PFSK-1 (cell line): ENCODE measurements around the gene MYCBPAP.

Experiments
- POLR2AphosphoS5 ChIP-seq: IDR thresholded peaks from 2 replicates; pipeline ENCODE4 v1.6.1; 2012; ENCODE audit warnings: low read depth, mild to moderate bottlenecking, control low read depth, low read length, moderate library complexity
- SIN3A ChIP-seq: IDR thresholded peaks from 2 replicates; pipeline ENCODE4 v1.6.1; 2012; ENCODE audit warnings: mild to moderate bottlenecking, low read length, moderate library complexity, borderline replicate concordance; ENCODE audit not compliant: insufficient read depth
- TAF1 ChIP-seq: IDR thresholded peaks from 2 replicates; pipeline ENCODE4 v1.6.1; 2012; ENCODE audit warnings: low read length, control low read depth, borderline replicate concordance; ENCODE audit not compliant: insufficient read depth
- TF ChIP-seq, protein P1 (sequence below), 2 experiments: IDR thresholded peaks; 2 replicates each; pipeline versions ENCODE4 v1.6.1 to v1.8.0; 2011 to 2012; ENCODE audit warnings: low read depth in 2 of 2, low read length in 2 of 2, control low read depth in 1 of 2, inconsistent platforms in 1 of 2, mild to moderate bottlenecking in 1 of 2, moderate library complexity in 1 of 2; ENCODE audit not compliant: insufficient read depth in 1 of 2

DNA sequence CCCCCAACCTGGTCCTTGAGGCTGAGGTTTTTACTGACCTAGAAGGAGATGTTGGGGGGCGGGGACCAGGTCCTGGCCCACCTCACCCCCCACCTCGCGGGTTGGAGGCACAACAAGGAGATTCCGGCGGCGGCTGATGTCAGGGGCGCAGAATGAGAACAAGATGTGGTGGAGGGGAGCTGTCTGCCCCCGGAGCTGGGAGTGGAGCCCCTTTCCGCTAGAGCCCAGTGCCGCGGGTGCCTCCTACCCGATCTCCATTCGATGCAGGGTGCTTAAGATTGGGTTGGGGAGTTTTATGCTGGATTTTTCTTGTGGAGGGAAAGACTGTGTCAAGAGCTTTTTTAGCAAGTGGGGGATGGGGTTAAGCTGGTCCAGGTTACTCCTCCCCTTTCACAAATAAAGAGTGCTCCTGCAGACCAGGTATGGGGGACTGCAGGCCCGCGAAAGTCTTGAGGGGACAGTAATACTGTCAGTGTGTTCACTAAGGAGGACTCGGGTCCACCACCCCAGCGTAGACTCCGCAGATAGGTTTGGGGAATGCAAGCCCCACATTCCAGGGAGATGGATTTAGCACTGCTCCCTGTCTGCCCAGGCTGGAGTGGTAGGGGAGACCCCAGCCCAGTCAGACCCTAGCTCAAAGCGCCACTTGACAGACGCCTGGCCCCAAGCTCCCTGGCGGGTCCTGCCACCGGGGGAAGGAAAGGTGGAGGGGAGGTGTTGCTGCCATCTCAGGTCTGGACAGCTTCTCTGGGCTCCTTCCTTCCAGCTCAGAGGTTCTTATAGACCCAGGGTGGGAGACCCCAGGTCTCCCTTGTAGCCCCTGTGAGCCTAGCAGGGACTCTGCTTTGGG is 54.2 kb downstream of the MYCBPAP start:
- TF ChIP-seq SIN3A (no peak), TAF1 (no peak), POLR2AphosphoS5 (no peak)
- TF ChIP-seq, protein P1, sequence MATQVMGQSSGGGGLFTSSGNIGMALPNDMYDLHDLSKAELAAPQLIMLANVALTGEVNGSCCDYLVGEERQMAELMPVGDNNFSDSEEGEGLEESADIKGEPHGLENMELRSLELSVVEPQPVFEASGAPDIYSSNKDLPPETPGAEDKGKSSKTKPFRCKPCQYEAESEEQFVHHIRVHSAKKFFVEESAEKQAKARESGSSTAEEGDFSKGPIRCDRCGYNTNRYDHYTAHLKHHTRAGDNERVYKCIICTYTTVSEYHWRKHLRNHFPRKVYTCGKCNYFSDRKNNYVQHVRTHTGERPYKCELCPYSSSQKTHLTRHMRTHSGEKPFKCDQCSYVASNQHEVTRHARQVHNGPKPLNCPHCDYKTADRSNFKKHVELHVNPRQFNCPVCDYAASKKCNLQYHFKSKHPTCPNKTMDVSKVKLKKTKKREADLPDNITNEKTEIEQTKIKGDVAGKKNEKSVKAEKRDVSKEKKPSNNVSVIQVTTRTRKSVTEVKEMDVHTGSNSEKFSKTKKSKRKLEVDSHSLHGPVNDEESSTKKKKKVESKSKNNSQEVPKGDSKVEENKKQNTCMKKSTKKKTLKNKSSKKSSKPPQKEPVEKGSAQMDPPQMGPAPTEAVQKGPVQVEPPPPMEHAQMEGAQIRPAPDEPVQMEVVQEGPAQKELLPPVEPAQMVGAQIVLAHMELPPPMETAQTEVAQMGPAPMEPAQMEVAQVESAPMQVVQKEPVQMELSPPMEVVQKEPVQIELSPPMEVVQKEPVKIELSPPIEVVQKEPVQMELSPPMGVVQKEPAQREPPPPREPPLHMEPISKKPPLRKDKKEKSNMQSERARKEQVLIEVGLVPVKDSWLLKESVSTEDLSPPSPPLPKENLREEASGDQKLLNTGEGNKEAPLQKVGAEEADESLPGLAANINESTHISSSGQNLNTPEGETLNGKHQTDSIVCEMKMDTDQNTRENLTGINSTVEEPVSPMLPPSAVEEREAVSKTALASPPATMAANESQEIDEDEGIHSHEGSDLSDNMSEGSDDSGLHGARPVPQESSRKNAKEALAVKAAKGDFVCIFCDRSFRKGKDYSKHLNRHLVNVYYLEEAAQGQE (IDR thresholded peaks at IDR 0.05; ENCODE audit: insufficient read depth in 1 of 2, low read depth in 2 of 2, low read length in 2 of 2), result no peak
